IPS-18c (cell line): ENCODE results near the gene APOC1.
"Not testable (repeated sequence)": the region's sequence is repeated elsewhere in the genome, so short reads cannot be mapped to it uniquely, and the experiment has no call there.

Experiments used
- H3K4me3 ChIP-seq: 2 replicates; pipeline ENCODE4 v1.7.0; 2013; ENCODE audit warnings: low read depth, mild to moderate bottlenecking, low read length, moderate library complexity; ENCODE audit not compliant: insufficient read depth
- H3K9me3 ChIP-seq: one replicate; pipeline ENCODE4 v1.6.1; 2013; ENCODE audit warnings: mild to moderate bottlenecking, low read length, moderate library complexity; ENCODE audit not compliant: control insufficient read depth, insufficient read depth

The APOC1 gene

DNA sequence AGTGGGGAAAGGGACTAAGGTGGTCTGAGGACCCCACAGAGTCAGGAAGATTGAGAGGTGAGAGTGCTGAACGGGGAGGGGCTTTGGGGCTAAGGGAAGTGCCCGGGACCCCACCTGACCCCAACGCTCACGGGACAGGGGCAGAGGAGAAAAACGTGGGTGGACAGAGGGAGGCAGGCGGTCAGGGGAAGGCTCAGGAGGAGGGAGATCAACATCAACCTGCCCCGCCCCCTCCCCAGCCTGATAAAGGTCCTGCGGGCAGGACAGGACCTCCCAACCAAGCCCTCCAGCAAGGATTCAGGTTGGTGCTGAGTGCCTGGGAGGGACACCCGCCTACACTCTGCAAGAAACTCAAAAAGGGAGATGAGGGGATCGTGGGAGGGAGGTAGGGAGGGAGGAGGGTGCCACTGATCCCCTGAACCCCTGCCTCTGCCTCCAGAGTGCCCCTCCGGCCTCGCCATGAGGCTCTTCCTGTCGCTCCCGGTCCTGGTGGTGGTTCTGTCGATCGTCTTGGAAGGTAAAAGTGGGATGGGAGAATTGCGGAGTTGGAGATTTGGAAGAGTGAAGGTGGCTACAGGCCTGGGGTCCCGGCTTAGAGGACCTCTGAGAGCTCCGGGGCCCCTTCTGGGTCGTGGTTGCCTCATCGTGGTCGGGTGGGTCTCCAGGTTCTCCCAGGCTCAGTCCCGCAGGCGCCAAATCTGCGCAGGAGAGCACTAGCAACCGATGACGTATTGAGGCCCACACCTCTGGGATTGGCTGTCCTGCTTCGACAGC, at the start of gene APOC1:
Gene APOC1, plus strand, starts transcription at position 176 of the 774 bp plus-strand sequence. Its CDS starts 284 bp downstream, at position 460.
- H3K9me3 ChIP-seq = not testable (repeated sequence)
- peak within 1 kb of the TSS; percentile 57 for H3K4me3 ChIP-seq

DNA sequence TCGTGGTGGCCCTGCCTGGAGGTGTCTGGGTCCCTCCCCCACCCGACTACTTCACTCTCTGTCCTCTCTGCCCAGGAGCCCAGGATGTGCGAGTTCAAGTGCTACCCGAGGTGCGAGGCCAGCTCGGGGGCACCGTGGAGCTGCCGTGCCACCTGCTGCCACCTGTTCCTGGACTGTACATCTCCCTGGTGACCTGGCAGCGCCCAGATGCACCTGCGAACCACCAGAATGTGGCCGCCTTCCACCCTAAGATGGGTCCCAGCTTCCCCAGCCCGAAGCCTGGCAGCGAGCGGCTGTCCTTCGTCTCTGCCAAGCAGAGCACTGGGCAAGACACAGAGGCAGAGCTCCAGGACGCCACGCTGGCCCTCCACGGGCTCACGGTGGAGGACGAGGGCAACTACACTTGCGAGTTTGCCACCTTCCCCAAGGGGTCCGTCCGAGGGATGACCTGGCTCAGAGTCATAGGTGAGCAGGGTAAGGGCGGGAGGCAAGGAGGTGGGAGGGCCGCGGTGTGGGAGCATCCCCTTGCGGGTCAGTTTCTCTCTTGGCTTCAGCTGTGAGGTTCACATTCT, 49.1 kb upstream of the APOC1 start:
- Histone ChIP-seq H3K9me3 (no peaks in the 10 kb centered on the region), H3K4me3 (no peak overlapping the region)

DNA sequence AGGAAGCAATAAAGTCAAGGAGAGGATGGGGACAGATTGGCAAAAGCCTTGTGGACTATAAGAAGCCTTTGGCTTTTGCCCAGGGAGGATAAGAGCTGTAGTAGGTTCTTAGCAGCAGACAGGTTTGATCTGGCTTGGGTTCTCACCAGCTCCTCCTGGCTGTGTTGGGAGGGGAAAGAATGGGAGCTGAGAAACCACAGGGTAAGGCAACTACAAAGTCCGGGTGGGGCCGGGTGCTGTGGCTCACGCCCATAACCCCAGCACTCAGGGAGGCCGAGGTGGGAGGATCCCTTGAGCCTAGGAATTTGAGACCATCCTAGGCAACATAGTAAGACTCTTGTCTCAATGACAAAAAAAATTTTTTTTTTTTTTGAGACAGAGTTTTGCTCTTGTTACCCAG, 47.7 kb upstream of the APOC1 start:
- Histone ChIP-seq H3K9me3 (no peaks in the 10 kb centered on the region), H3K4me3 (no peak overlapping the region)

DNA sequence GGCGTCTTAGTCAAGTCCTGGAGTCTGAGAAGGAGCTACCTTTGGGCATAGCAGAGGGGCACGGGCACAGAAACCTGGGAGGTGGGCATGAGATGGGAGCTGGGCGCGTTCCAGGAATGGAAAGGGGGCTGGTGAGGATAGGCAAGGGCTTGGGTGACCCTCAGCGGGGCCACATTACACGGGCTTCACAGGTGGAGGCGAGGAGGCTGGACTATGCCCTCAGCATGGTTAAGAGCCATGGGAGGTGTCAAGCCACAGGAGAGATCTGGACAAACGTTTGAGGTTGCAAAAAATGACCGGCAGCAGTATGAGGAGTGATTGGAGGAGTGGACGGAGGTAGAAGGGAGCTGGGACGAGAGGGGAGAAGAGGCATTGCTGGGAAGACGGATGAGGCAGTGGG, 46.8 kb upstream of the APOC1 start:
- no peak overlapping the region for H3K4me3 ChIP-seq
- no peaks in the 10 kb centered on the region for H3K9me3 ChIP-seq

GRCh38 chr19:44869733-44870470, 44.5 kb upstream of the APOC1 start:
- Histone ChIP-seq H3K9me3 (no peaks in the 10 kb centered on the region), H3K4me3 (no peak overlapping the region)

DNA sequence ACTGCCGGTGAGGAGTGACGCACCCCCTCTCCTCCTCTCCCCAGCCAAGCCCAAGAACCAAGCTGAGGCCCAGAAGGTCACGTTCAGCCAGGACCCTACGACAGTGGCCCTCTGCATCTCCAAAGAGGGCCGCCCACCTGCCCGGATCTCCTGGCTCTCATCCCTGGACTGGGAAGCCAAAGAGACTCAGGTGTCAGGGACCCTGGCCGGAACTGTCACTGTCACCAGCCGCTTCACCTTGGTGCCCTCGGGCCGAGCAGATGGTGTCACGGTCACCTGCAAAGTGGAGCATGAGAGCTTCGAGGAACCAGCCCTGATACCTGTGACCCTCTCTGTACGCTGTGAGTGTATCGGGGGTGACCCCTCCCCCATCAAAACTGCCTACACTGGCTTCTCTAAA, 42.6 kb upstream of the APOC1 start:
- Histone ChIP-seq H3K4me3 (no peak overlapping the region), H3K9me3 (no peaks in the 10 kb centered on the region)

GRCh38 chr19:44872661-44873060, 41.7 kb upstream of the APOC1 start:
- no peak overlapping the region for H3K4me3 ChIP-seq
- no peaks in the 10 kb centered on the region for H3K9me3 ChIP-seq

- no peaks in the 10 kb centered on the region for H3K9me3 ChIP-seq
- H3K4me3 ChIP-seq = no peak overlapping the region
These were observed 40.1 kb upstream of the APOC1 start for GRCh38 chr19:44874317-44874716.

GRCh38 chr19:44875666-44876451, 38.5 kb upstream of the APOC1 start:
- Histone ChIP-seq H3K4me3 (no peak overlapping the region), H3K9me3 (no peaks in the 10 kb centered on the region)

DNA sequence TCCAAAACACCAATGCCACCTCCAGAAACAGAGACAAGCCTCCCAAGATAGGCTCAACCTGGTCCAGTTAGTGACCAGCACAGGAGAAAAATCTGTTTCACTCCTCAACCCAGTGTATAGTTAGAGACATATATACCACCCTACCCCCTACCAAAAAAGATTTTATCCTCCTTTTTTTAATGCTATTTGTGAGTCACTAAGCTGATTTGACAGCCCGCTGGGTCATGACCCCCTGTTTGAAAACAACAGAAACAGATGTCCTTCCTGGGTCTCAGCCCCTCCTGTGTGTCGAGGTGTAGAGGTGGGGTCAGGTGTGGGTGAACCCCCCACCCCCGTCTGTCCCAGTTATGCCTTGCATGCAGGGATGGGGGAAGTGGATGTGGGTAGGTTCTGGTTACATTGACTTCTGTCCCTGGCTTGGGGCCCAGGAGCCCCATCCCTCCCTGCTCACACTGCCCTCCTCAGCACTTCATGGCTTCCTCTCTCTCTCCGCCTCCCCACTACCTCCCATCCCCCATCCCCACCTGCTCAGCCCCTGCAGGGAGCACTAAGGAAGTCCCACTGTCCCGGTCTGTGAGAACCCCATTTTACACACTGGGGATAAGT, 37.4 kb upstream of the APOC1 start:
- no peak overlapping the region for H3K4me3 ChIP-seq
- H3K9me3 ChIP-seq = no peaks in the 10 kb centered on the region

DNA sequence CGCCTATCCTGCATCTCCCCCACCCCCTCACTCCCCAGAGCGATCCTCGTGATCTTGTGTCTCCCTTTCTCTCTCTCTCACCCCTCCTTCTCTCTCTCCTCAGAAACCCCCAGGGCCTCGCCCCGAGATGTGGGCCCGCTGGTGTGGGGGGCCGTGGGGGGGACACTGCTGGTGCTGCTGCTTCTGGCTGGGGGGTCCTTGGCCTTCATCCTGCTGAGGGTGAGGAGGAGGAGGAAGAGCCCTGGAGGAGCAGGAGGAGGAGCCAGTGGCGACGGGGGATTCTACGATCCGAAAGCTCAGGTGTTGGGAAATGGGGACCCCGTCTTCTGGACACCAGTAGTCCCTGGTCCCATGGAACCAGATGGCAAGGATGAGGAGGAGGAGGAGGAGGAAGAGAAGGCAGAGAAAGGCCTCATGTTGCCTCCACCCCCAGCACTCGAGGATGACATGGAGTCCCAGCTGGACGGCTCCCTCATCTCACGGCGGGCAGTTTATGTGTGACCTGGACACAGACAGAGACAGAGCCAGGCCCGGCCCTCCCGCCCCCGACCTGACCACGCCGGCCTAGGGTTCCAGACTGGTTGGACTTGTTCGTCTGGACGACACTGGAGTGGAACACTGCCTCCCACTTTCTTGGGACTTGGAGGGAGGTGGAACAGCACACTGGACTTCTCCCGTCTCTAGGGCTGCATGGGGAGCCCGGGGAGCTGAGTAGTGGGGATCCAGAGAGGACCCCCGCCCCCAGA, 36.1 kb upstream of the APOC1 start:
- Histone ChIP-seq H3K4me3 (no peak overlapping the region), H3K9me3 (no peaks in the 10 kb centered on the region)

- no peak overlapping the region for H3K4me3 ChIP-seq
- no peaks in the 10 kb centered on the region for H3K9me3 ChIP-seq
These were observed 34.9 kb upstream of the APOC1 start for GRCh38 chr19:44879309-44880065.

- no peaks in the 10 kb centered on the region for H3K9me3 ChIP-seq
- H3K4me3 ChIP-seq = no peak overlapping the region
These were observed 32.3 kb upstream of the APOC1 start for GRCh38 chr19:44882063-44882462.

DNA sequence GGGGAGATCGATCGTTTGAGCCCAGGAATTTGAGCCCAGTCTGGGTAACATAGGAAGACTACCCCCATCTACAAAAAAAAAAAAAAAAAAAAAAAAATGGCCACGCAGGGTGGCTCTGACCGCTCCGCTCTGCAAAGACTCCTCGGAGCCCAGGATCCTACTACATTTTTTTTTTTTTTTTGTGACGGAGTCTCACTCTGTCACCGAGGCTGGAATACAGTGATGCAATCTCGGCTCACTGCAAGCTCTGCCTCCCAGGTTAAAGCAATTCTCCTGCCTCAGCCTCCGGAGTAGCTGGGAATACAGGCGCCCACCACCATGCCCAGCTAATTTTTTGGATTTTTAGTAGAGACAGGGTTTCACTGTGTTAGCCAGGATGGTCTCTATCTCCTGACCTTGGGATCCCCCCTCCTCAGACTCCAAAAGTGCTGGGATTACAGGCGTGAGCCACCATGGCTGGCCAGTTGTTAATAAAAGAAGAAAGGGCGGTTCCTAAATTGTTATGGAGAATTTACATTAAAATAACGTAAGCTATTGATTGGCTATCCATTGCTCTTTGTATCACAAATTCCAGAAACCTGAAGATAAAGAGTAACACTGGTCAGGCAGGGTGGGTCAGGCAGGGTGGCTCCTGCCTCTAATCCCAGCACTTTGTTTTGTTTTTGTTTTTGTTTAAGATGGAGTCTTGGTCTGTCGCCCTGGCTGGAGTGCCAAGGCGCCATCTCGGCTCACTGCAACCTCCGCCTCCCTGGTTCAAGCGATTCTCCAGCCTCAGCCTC, 31.6 kb upstream of the APOC1 start:
- H3K9me3 ChIP-seq, H3K4me3 ChIP-seq: not testable (repeated sequence)

DNA sequence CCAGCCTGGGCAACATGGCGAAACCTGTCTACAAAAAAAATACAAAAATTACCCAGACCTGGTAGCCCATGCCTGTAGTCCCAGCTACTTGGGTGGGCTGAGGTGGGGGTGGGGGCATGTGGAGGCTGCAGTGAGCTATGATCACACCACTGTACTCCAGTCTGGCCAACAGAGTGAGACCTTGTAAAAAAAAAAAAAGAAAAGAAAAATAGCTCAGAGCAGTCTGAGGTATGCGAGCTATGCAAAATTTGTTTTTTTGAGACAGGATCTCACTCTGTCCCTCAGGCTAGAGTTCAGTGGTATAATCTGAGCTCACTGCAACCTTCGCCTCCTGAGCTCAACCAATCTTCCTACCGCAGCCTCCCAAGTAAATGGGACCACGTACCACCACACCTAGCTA, 30.5 kb upstream of the APOC1 start:
- no peak overlapping the region for H3K4me3 ChIP-seq

More for the DNA sequence above, 30.5 kb upstream of the APOC1 start:
- H3K9me3 ChIP-seq = no peaks in the 10 kb centered on the region
